Measurements from ENCODE around the gene TMEM198.

The TMEM198 gene

DNA sequence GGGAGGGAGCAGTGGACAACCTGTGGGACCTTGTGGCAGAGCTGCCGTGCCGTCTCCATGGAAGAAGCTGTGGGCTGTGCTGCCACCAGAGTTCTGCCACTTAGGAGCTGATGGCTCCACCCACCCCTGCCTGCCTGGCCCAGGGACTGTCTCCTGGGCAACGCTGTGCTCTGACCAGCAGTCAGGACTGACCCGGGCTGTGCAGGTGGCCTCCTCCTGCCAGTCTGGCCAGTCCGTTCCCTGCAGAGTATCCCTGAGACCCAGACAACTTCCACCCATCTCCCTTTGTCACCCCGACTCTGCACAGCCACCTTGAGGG lies 16.8 kb upstream of the TMEM198 start:
- DNase-seq (ENCODE audit: low spot score in 2 of 2) = no peak
- ATAC-seq (ENCODE audit: low read depth) = no peak
- Mint-ChIP-seq H3K36me3 (no peaks in the 10 kb centered on the region), H3K27me3 (peaks cover 46% of the 10 kb centered on the region), H3K27ac (no peak overlapping the region), H3K4me3 (no peak overlapping the region), H3K9me3 (no peaks in the 10 kb centered on the region), H3K4me1 (peaks cover 9% of the 10 kb centered on the region)

DNA sequence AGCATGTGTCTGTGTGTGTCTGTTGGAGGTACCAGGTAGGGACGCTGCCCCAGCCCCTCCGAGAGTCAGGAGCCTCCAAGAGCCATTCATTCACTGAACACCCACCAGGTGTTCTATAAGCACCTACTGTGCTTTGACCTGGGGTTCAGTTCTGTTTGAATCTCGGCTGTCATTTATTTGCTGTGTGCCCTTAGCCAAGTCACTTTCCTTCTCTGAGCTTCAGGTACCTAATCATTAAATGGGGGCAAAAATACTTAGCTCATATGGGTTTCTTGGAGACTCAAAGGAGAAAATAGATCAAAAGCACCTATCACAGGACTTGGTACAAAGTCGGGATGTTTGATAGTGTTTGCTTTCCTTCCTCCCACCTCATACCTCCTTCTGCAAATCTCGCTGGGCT lies 16.4 kb upstream of the TMEM198 start:
- Mint-ChIP-seq H3K9me3 (no peaks in the 10 kb centered on the region), H3K4me3 (no peak overlapping the region), H3K4me1 (peaks cover 8% of the 10 kb centered on the region), H3K36me3 (no peaks in the 10 kb centered on the region), H3K27me3 (peaks cover 47% of the 10 kb centered on the region), H3K27ac (no peak overlapping the region)
- DNase-seq (ENCODE audit: low spot score in 2 of 2) (no peak), ATAC-seq (ENCODE audit: low read depth) (no peak)

DNA sequence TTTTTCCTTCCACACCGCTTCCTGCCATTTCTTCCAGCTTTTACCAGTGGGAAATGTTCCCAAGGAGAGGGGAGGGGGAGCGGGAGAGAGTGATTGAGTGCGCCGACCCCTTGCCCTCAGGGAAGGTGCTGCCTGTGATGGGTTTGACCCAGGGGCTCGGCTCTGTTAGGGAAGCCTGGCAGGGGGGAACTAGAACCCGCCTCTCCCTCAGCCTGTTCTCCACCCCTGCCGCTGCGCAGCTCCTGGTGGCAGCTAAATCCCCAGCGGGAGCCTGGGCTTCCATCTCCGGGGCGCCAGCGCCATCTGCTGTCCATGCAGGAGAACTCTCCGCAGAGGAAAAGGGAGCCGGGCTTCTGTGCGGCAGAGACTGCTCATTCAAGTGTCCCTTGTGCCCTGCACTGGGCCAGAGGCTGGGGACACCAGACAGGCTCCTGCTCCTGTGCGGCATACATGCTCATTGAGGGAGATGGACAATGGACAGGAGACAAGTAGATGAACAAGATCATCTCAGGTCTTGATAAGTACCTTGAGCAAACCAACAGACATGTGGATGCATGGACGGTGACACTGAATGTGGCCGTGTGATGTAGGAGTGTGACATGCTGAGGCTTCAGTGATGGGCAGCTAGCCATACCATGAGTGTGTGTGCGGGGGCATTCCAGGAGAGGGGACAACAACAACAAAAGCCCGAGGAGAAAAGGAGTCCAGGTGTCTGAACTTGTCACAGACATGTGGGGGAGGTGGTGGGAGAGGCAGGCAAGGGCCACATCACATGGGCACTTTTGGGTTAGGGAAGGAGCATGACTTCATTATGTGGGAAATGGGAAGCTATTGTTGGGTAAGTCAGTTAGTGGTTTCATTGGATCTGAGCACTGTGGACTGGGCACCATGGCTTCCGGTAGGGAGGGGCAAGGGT lies 13.5 kb upstream of the TMEM198 start:
- H3K4me3 Mint-ChIP-seq = no peak overlapping the region
- no peak overlapping the region for H3K27ac Mint-ChIP-seq
- DNase-seq (ENCODE audit: low spot score in 2 of 2) = peak; percentile 83 to 86
- H3K9me3 Mint-ChIP-seq = no peaks in the 10 kb centered on the region
- H3K27me3 Mint-ChIP-seq = peaks cover 50% of the 10 kb centered on the region
- no peaks in the 10 kb centered on the region for H3K36me3 Mint-ChIP-seq
- H3K4me1 Mint-ChIP-seq = peaks cover 6% of the 10 kb centered on the region
- peak; percentile 90 for ATAC-seq (ENCODE audit: low read depth)

DNA sequence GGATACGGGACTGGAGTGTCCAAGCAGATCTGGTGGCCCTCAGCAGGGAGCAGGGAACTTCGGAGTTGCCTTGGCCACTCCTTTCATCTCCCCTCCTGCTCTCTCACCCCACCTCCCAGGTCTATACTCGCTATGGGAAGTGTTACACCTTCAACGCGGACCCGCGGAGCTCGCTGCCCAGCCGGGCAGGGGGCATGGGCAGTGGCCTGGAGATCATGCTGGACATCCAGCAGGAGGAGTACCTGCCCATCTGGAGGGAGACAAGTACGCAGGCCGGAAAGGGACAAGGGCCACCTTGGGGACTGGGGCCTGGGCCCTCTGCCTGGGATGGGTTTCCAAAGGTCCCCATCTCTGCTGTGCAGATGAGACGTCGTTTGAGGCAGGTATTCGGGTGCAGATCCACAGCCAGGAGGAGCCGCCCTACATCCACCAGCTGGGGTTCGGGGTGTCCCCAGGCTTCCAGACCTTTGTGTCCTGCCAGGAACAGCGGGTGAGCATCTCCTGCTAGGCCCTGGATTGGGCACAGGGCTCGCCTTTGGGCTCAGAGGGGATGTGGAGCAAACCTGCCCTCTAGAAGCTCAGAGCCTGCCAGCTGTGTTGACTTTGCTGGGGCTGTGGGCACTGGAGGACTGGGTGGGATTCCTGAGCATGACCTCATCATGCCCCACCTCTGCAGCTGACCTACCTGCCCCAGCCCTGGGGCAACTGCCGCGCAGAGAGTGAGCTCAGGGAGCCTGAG lies 12.0 kb upstream of the TMEM198 start:
- no peak overlapping the region for H3K27ac Mint-ChIP-seq
- H3K36me3 Mint-ChIP-seq = no peaks in the 10 kb centered on the region
- peaks cover 51% of the 10 kb centered on the region for H3K27me3 Mint-ChIP-seq
- no peak for ATAC-seq (ENCODE audit: low read depth)
- H3K9me3 Mint-ChIP-seq = no peaks in the 10 kb centered on the region
- DNase-seq (ENCODE audit: low spot score in 2 of 2) = no peak
- peaks cover 8% of the 10 kb centered on the region for H3K4me1 Mint-ChIP-seq
- H3K4me3 Mint-ChIP-seq = no peak overlapping the region

DNA sequence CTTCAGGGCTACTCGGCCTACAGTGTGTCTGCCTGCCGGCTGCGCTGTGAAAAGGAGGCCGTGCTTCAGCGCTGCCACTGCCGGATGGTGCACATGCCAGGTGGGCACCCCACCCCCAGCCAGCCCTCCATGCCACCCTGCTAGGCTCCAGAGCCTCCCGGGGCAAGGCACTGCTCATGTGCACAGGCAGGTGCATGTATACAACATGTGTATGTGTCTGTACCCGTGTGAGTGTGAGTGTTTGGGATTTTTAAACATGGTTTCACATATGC lies 11.5 kb upstream of the TMEM198 start:
- Mint-ChIP-seq H3K27ac (no peak overlapping the region), H3K36me3 (no peaks in the 10 kb centered on the region), H3K4me3 (no peak overlapping the region), H3K4me1 (peaks cover 8% of the 10 kb centered on the region), H3K27me3 (peaks cover 48% of the 10 kb centered on the region), H3K9me3 (no peaks in the 10 kb centered on the region)
- DNase-seq (ENCODE audit: low spot score in 2 of 2) = no peak
- ATAC-seq (ENCODE audit: low read depth) = no peak

DNA sequence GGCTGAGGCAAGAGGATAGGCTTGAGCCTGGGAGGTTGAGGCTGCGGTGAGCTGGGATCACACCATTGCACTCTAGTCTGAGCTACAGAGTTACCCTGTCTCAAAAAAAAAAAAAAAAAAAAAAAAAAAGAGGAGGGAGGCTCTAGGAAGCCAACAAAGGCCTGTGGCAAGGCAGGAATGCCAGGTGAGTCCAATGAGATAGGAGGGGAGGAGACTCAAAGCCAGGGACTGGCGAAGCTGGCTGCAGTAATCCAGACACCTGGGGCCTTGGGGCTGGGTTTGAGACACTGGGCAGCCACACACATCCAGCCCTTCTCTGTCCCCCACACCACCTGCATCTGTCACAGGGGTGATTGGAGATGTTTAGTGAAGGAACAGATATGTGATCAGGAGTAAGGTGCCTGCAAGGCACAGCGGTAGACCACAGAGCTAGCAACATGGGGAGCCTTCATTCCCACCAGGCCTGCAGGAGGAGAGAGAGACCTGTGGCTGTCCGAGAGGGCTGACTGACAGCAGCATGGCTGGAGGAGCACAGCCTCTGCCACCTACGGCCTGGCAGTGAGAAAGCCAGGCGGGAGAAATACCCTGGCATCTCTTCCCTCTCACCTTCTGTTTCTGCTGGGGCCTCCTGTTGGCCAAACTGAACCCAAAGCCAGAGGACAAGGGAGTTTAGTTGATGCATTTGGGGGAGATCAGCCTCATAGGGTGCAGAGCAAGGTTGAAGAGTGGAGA lies 9.7 kb upstream of the TMEM198 start:
- H3K27ac Mint-ChIP-seq = no peak overlapping the region

DNA sequence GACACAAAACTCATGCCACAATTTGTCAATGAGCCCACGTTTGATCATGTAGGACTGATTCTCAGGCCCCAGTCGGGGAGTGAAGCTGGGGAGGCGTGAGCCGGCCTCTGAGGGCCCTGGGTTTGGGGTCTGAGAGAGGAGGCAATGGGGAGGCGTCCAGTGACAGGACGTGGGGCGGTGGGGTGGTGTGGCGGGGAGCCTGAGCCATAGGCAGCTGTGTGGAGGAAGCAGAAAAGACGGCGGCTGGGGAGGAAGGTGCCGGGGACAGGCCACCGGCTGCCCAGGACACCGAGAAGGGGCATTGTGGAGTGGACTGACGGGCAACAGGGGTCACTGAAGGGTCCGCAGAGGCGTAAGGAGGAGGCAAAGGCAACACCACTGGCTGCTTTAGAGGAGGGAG lies 7.4 kb upstream of the TMEM198 start:
- ATAC-seq (ENCODE audit: low read depth) = no peak
- Mint-ChIP-seq H3K4me1 (peaks cover 3% of the 10 kb centered on the region), H3K27me3 (peaks cover 35% of the 10 kb centered on the region), H3K9me3 (no peaks in the 10 kb centered on the region), H3K4me3 (no peak overlapping the region), H3K36me3 (no peaks in the 10 kb centered on the region), H3K27ac (no peak overlapping the region)
- no peak for DNase-seq (ENCODE audit: low spot score in 2 of 2)

More for the DNA sequence above, 9.7 kb upstream of the TMEM198 start:
- no peak for DNase-seq (ENCODE audit: low spot score in 2 of 2)
- no peaks in the 10 kb centered on the region for H3K9me3 Mint-ChIP-seq
- H3K27me3 Mint-ChIP-seq = peaks cover 49% of the 10 kb centered on the region
- ATAC-seq (ENCODE audit: low read depth) = no peak
- H3K4me3 Mint-ChIP-seq = no peak overlapping the region
- peaks cover 8% of the 10 kb centered on the region for H3K4me1 Mint-ChIP-seq
- no peaks in the 10 kb centered on the region for H3K36me3 Mint-ChIP-seq

DNA sequence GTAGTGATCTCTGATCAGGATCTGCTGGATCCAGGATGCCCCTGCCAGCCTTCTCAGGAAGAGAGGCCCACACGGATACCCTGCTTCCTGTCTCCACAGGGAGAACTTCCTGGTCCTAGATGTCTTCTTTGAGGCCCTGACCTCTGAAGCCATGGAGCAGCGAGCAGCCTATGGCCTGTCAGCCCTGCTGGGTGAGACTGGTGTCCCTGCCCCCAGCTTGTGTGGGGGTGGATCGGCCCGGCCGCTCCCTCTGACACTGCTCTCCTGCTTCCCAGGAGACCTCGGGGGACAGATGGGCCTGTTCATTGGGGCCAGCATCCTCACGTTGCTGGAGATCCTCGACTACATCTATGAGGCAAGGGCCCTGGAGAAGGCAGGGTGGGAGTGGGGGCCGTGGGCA lies 6.9 kb upstream of the TMEM198 start:
- ATAC-seq (ENCODE audit: low read depth) = no peak
- DNase-seq (ENCODE audit: low spot score in 2 of 2) = no peak
- Mint-ChIP-seq H3K36me3 (no peaks in the 10 kb centered on the region), H3K27ac (no peak overlapping the region), H3K27me3 (peaks cover 32% of the 10 kb centered on the region), H3K4me1 (peaks cover 4% of the 10 kb centered on the region), H3K4me3 (no peak overlapping the region), H3K9me3 (no peaks in the 10 kb centered on the region)

DNA sequence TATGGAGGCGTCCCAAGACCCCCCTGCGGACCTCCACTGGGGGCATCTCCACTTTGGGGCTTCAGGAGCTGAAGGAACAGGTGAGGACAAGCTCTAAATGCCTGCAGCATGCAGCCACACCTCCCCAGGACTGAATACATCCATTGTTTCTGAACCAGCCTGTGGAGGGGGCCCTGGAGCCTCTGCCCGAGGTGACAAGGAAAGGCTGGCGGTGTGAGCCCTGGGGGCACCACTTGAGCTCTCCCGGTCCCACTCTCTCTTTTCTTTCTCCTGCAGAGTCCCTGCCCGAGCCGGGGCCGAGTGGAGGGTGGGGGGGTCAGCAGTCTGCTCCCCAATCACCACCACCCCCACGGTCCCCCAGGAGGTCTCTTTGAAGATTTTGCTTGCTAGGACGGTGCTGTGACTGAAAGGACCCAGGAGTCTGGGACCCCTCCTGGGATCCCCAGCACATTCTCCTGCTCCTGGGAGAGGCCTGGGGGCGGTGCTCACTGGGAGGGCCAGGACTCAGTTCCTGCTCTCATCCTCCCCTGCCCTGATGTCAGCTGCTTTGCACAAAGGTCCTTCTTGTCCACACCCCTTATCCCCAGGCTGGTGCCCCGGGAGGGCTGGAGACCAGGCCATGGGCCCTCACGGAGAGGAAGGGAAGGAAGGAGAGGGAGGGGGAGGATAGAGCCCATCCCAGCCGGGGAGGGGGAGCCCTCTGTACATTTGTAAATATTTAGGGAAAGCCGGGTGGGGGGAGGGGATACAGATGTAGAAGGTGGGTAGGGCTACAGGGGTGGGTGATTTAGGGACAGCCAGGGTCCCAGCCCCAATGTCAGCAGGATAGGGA lies 6.0 kb upstream of the TMEM198 start:
- Mint-ChIP-seq H3K36me3 (no peaks in the 10 kb centered on the region), H3K4me1 (peaks cover 8% of the 10 kb centered on the region), H3K27ac (no peak overlapping the region), H3K9me3 (no peaks in the 10 kb centered on the region), H3K27me3 (peaks cover 26% of the 10 kb centered on the region), H3K4me3 (no peak overlapping the region)
- ATAC-seq (ENCODE audit: low read depth) (no peak), DNase-seq (ENCODE audit: low spot score in 2 of 2) (no peak)

DNA sequence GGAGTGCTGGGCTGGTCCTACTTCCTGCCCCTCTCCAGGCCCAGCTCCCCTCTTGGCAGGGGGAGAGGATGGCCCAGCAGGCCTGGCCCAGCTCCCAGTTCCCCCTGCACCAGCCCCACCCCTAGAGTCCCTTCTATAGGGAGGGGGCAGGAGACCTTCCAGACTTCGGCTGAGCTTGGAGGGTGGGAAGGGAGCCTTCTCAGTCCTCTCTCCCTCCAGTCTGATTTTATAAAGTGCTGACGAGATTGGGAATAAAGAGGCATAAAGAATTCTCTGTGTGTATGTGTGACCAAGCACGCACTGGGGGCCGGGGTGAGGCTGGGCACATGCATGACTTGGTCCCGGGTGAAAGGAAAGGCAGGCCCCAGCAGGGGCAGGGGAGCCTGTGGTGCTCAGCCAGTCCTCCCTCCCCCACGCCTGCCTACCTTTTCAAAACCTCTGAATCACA lies 5.3 kb upstream of the TMEM198 start:
- H3K36me3 Mint-ChIP-seq = no peaks in the 10 kb centered on the region
- no peaks in the 10 kb centered on the region for H3K9me3 Mint-ChIP-seq
- H3K27me3 Mint-ChIP-seq = peaks cover 23% of the 10 kb centered on the region
- no peak overlapping the region for H3K27ac Mint-ChIP-seq
- DNase-seq (ENCODE audit: low spot score in 2 of 2) (no peak), ATAC-seq (ENCODE audit: low read depth) (no peak)
- H3K4me1 Mint-ChIP-seq = peaks cover 8% of the 10 kb centered on the region
- H3K4me3 Mint-ChIP-seq = no peak overlapping the region

DNA sequence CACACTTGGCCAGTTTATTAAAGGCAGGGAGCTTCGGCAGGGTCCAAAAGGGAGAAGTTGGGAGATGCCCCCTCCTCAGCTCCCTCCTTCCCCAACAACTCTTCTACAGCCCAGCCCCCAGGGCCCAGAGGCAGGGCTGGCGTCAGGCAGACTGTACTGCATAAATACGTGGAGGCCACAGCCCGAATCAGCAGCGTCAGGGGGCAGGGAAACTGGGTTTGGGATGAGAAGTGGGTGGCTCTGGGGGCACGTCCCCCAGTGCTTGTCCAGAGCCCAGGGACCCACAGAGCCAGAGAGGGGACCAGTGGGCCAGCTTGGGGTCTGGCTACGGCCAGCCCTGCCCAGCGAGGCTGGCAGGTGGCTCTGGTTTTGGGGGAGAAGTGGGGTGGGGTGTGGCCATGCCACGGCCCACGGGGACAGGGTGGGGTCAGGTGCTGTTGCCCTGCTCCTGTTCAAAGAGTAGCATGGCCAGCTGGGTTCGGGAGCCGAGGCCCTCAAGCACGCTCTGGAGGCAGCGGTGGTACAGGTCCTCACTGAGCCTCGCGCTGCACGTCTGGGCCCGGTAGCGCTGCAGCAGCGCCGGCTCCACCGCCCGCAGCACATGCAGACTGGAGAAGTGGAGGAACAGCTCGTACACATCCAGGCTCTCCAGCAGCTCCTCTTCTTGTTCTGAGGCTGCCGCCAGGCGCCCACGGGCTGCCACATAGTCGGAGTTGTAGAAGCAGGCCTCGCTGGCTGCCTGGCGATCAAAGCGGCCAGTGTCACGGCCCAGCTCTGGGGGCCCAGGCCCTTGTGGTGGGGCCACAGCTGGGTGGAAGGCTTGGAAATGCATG lies 4.7 kb upstream of the TMEM198 start:
- Mint-ChIP-seq H3K36me3 (no peaks in the 10 kb centered on the region), H3K9me3 (no peaks in the 10 kb centered on the region), H3K27me3 (peaks cover 21% of the 10 kb centered on the region), H3K4me1 (peaks cover 8% of the 10 kb centered on the region), H3K4me3 (no peak overlapping the region), H3K27ac (no peak overlapping the region)
- ATAC-seq (ENCODE audit: low read depth) (no peak), DNase-seq (ENCODE audit: low spot score in 2 of 2) (no peak)

DNA sequence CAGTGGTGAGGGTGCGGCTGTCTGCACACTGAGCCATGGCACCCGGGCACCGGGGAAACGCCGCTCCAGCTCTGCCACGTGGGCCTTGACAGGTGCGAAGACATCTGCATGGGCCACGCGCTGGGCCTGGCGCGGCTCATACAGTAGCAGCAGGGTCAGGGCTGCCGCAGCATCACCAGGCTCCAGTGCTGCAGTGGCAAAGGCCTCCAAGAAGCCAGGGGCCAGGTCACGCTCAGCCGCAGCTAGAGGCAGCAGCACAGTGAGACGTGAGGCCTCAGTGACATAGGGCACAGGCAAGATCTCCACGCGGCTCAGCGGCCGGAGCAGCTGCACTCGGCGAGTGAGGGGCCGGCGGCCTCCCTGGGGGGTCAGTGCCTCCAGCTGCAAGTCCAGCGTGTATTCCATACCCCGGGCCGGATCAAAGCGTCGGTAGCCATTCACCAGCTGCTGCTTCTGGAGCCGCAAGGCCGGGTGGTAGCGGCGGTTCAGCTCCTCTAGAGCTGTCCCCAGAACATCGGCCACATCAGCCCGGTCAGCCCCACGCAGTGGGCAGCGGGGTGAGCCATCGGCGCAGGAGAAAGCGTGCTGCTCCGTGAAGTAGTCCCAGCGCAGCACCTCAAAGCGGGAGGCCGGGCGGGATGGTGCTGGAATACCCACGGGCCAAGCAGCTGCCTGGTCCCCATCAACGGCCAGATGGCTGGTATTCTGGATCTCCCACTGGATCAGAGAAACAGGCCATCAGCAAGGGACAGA lies 3.7 kb upstream of the TMEM198 start:
- H3K36me3 Mint-ChIP-seq = no peaks in the 10 kb centered on the region
- peaks cover 11% of the 10 kb centered on the region for H3K4me1 Mint-ChIP-seq
- no peaks in the 10 kb centered on the region for H3K9me3 Mint-ChIP-seq
- no peak for DNase-seq (ENCODE audit: low spot score in 2 of 2)
- ATAC-seq (ENCODE audit: low read depth) = no peak
- H3K27me3 Mint-ChIP-seq = peaks cover 29% of the 10 kb centered on the region
- H3K27ac Mint-ChIP-seq = no peak overlapping the region
- no peak overlapping the region for H3K4me3 Mint-ChIP-seq

All from memory B cell (primary cell).